Stimulated activated CD4-positive, alpha-beta T cell treated with anti-CD3 and anti-CD28 coated beads, Interleukin-12 subunit alpha, Interleukin-12 subunit beta, amount 100 ng/mL, for 4 hours (primary cell): ENCODE results near the gene PYGB.

Experiments
- DNase-seq: peaks from one replicate; pipeline ENCODE4 v3.0.0-alpha.2; 2020

Gene PYGB

GRCh38 chr20:25339608-25340007 lies 91.7 kb downstream of the PYGB start:
- no peak for DNase-seq

DNA sequence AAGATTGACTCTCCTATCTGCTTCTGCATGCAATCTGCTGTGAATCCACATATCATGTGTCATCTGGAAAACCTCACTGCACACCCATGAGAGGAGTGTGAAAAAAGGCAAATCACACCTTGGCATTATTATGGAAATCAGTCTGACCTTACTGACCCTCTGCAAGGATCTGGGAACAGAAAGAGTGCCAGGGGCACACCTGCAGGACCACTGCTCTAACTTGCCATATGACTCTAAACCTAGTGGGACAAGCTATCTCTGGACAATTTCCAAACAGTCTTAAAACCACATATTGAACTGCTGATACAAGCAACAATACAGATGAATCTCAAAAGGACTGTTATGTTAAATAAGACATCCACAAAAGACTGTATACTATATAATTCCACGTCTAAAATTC lies 92.5 kb downstream of the PYGB start:
- DNase-seq: no peak

GRCh38 chr20:25341716-25342680 lies 94.1 kb downstream of the PYGB start:
- no peak for DNase-seq

DNA sequence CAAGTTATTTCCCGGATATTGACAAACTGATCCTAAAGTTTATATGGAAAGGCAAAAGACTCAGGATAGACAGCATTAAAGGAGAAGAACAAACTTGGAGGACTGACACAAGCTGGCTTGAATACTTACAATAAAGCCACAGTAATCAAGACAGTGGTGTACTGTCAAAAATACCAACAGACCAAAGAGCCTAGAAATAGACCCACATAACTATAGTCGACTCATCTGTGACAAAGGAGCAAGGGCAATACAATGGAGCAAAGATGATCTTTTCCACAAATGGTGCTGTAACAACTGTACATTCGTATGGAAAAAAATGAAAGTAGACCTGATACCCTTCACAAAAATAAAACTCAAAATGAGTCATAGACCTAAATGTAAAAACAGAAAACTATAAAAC lies 96.7 kb downstream of the PYGB start:
- no peak for DNase-seq

DNA sequence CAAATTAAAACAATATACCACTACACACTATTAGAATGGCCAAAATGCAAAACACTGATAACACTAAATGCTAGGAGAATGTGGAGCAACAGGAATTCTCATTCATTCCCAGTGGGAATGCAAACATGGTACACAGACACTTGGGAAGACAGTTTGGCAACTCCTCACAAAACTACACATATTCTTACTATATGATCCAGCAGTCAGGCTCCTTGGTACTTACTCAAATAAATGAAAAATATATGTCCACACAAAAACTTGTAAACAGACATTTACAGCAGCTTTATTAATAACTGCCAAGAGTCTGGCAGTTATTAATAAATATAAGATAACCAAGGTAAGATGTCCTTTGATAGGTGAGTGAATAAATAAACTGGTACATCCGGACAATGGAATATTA lies 97.8 kb downstream of the PYGB start:
- DNase-seq: no peak

DNA sequence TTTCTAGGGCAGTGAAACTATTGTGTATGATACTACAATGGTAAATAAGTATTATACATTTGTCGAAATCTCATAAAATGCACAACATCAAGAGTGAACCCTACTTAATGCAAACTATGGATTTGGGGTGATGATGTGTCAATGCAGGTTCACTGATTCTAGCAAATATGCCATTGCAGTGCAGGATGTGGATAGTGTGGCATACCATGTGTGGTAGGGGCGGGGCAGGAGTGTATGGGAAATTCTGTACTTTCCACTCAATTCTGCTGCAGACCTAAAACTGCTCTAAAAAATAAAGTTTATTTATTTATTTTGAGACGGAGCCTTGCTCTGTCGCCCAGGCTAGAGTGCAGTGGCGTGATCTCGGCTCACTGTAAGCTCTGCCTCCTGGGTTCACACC lies 98.5 kb downstream of the PYGB start:
- DNase-seq: no peak
